NCI-H128 (cell line): Measurements from ENCODE around the gene ERMARD.

Source experiments
- DNase-seq: peaks from one replicate; lab custom pipeline; 2025; ENCODE audit not compliant: unreplicated experiment; lab: John Stamatoyannopoulos, UW

ERMARD gene

DNA sequence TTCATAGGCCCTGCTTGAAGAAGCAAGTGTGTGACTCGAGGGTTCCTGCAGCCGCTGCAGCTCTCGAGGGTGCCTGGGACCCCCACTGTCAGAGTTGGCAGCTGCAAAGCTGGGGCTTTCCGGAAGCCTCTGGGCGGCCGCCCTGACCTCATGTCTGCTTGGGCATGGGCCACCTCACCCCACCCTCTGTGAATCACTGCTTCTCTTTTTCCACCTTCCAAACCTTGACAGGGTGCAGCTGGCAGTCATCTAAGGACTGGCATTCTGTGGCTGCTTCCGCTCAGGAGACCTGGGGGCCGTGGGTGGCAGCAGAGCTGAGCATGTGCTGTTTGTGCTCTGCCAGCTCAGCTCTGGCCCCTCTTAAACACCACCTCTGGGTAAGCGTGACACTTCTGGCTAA lies 32.0 kb downstream of the ERMARD start:
- no peak for DNase-seq

DNA sequence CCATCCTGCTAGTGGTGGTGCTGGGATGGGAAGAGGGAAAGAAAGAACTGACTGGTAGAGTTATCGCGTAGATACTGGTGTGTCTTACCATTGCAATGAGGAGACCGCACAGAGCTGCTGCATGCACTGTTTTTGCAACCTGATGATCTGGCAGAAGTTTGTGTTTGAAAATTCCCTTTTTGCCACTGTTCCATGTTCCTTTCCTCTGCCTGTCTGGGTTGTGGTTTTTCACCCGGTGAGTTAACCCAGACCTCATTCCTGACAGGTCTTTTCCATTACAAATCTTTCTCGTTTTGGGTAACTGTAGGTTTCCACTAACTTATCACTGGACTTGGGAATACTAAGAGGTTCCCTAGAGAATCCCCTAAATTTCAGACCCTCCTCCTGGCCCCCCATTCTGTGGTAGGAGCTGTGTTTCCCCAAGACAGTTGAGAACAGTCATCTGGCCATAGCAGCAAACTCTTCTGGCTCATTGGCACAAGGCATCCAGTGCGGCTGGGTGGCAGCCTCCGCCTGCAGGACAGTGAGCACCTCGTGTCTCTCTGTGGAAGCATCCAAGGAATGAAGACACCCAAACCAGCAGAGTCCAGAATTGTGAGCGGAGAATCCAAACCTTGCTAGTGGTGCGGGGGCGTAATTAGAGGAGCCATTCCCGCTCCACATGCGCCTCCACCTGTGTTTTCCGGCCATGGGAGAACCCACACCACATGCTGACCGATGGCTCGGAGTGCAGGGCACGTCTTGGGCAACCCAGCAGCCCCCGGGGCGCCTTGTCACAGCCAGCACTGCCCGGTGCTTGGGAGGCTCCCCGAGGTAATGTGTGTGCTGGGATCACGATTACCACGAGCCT lies 32.8 kb downstream of the ERMARD start:
- no peak for DNase-seq

DNA sequence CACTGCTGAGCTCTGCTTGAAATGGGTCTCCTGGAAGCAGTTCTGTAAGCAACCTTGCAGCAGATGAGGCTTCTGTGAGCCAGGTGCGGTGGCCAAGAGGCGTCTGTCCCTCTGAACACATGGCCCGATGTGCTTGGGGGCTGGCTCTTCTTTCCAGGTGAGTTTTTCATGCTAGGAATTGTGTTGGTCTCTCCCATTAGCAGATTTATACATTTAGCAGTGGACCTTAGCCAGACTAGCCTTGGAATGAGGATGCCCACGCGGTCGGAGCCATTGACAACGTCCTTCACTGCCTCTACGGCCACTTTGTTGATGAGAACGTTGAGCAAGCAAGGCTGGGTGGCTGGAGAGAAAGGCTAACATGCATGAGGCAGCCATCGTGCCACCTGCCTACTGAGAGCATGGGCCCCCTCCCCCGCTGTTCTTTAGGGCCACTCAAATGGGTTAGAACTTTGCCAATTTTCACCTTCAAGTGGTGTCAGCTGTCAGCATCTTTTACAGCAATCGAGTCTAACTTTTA lies 33.5 kb downstream of the ERMARD start:
- no peak for DNase-seq

DNA sequence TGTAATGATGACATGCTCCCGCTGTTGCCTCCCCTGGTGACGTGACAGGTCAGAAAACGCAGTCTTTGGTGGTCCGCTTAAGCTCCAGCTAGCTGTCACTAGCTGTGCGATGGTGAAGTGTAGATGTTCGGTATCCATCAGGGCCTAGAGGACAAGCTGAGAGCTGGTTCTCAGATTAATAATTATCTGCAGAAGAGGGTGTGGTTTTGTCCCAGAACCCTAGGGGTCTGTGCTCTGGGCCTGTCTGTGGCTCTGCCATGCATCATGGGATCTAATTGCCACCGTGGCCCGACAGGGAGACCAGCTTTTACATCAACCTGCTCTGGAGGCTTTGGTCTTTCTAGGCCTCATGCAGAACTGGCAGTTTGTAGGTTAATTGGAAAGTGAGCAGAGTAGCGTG lies 34.1 kb downstream of the ERMARD start:
- DNase-seq, result no peak

DNA sequence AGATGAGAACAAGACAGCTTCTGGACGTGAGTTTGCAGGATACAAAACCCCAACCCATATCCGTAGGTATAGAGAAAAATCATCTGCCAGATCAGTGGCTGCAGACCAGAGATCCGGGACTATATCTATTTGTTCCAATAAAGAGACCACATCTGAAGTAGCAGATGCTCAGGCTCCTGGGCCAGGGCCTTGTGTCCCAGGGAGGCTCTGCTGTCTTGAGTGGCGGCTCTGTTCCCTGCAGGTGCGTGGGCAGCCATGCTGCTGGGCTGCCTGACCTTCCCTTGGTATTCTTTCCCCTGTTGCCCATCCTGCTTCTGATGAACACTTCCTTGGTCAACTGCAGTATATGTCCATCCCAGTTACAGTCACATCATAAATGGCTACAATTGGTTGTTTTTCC lies 34.9 kb downstream of the ERMARD start:
- no peak for DNase-seq

DNA sequence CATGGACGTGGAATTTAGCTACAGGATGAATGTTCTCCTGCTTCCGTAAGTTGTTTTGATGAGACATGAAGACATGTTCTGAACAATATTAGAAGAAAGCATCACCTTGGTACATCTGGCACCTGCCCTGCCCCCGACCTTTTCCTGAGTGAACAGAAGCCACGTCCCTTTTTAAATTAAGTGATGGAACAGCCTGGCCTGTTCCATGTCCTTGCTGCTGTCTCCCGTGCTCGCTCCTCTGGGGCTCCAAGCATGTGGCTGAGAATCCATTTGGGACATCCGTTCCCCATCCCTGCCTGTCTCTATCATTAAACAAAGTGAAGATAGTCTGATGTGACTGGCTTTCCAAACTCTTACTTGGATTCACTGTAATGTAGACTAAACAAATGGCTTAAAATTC lies 36.4 kb downstream of the ERMARD start:
- DNase-seq, result no peak

DNA sequence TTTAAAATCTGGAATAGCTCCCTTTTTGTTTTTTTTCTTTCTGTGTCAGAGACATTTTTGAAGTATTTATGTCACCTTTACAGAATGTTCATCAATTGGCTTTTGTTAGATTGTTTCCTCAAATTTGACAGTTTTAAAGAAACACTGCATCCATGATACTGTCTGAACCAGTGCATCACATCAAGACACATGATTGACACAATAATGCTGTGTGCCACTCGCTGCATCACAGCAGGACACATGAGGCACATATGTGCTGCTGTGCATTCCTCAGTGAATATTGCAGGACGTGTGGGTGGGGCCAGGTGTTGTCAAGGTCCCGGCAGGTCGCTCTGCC lies 37.4 kb downstream of the ERMARD start:
- no peak for DNase-seq

DNA sequence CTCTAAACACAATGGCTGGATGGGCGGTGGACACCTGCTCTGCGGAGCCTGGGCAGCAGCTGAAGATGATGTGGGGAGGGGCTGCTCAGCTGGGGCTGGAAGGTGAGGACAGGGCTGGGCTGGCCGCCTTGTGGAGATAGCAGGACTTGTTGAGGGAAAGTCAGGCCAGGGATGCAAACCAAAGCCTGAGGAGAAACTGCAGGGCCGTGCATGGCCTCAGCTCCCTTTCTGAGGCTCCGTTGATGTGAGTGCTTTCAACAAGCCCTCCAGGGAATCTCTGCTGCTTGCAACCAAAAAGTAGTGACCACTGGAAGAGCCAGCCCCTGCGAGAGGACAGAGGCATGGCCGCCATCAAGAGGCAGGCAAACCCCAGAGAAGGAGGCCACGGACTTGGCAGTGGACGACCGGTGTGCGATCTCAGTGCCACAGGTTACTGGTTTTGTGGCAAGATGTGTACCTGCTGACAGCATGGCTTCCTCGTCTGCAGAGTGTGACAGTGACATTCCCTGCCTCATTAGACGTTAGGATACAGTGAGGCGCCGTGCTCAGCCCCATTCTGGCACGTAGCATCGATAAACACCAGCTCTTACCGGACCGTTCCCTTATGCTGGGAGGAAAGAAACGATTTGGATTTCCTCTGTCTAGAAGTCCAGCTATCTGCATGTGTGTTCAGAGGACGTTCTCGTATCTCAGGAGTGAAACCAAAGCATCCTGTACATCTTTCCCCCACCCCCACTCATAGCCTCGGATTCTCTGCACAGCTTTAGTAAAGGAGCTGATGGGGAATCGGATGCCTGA lies 37.9 kb downstream of the ERMARD start:
- DNase-seq, result no peak

DNA sequence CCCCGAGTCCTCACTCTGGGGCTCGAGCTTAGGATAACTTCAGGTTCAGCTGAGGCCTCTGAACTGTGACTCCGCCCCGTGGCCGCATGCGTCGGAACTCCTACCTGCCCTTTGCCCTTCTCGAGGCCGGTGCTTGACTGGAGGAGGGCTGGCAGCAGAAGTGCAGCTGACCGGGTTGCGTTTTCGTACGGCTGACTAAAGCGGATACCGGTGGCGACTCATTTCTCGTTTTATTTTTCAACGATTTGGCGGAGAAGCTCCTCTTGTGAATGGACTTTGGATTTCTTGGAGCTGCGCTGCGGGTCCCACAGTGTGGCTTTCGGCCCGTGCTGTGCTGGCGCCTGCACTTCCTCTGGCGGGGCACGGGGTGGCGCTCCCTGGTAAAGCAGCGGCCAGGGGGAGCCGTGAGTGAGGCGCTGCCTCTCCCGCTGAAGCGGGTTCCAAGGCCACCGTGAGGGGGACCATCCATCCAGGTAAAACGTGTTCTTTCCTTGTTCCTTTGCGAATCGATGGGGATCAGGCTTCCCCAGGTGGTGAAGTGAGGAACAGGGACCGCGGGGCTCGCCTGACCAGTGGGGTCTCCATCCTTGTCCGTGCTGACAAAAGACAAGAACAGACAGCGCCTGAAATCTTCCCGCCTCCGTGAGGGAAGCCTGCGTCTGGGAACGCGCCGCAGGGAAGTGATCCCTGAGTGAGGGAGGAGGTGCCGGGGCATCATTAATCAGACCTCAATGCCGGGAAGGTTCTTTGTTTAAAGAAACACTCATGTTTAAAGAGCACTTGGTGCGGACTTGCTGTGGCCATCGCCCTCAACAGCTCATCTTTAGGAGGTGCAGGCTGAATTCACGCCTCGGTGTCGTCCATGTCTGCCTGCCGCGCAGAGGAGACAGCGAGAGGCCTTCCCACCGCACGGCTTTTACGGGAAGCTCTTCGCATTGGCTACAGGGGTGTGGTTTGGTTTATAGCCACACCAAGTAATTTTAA lies 38.8 kb downstream of the ERMARD start:
- peak; percentile 65 for DNase-seq

DNA sequence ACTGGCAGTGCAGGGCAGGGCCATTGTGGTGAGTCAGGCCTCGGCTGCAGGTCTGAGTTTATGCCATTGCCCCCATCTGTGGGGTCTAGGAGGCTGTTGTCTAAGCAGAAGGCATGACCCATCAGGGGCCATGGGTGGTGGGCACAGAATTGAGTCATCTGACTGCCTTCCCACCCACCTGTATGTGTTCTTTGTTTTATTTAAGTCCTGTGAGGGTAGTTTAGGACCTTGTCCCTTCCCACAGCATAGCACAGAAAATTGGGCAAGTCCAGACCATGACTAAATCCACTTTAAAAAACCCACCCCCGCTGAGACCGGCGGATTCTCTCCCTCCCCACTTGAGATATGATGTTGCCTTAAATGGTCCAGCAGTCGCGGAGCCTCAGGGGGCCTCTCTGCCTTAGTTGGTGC lies 40.3 kb downstream of the ERMARD start:
- DNase-seq, result no peak

DNA sequence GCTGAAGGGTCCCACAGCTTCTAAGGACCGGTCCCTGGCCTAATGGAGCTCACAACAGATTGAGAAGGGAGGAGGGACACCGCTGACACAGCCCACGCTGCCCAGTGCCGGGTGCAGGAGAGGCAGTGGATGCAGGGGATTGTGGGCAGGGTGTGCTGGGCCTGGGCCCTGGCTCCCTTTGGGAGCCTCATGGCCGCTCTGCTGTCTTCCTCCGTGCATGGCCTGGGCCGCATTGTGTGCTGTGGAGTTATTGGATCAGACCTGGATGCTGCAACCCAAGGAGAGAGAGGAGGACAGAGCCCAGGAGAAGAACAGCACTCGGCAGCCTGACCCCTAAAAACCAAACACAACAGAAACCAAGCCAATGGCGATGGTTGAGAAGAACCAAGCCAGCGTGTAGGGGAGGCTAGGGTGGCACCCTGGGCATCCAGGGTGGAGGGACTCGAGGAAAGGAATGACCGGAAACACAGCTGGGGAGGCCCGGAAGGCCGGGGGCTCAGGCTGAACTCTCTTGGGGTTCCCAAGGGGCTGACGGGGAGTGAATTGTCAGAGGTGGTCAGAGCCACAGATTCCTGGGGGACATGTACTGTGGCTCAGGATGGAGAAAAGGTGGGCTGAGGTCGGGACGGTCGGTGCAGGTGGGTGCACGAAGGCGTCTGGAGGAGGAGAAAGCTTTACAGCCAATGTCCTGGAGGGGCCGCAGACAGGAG lies 41.0 kb downstream of the ERMARD start:
- no peak for DNase-seq

DNA sequence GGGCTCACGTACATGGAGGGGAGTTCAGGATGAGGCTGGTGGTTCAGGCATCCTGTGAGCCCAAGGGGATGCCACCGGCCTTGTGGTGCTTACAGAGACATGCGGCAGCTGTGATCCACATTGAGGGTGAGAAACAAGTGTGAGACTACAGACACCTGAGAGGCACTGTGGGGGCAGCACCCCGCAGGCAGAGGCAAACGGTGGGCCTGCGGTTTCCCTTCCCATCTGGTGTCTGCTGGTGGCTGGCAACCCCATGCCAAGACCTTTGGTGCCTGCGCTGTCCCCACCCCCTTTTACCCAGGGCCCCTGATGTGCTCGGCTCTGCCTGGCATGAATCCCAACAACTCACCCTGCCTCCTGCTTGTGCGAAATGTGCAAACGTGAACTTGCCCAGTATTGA lies 42.0 kb downstream of the ERMARD start:
- no peak for DNase-seq

DNA sequence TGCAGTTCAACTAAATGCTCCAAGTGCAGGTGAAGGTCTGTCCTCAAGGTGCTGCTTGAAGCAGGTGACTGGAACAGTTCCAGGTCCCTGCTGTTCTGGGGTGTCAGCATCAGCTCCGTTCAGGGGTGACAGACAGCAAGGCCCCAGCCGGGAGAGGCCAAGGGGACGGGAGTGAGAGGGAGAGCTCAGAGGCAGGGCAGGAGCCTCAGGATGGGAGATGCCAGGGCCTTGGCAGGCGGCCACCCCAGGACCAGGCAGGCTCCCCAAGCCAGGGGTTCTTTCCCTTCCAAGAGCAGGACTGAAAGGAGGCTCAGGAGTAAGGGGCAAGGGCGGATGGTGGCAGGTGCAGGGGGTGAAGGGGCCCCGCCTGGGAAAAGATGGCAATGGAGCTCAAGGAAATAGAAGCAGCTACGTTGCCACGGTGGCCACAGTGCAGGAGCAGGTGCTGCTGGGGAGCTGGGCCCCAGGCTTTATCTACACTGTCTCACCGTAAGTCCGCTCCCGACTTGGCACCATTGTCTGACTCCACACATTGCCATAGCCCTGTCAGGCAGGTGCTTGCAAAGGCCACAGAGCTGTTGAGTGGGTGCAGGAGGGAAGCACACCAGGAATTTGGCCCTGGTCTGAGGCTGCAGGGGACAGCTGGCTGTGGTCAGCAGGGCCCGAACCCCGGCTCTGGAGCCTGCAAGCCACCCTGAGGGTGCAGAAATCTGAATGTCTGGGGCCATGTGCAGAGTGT lies 43.1 kb downstream of the ERMARD start:
- no peak for DNase-seq

DNA sequence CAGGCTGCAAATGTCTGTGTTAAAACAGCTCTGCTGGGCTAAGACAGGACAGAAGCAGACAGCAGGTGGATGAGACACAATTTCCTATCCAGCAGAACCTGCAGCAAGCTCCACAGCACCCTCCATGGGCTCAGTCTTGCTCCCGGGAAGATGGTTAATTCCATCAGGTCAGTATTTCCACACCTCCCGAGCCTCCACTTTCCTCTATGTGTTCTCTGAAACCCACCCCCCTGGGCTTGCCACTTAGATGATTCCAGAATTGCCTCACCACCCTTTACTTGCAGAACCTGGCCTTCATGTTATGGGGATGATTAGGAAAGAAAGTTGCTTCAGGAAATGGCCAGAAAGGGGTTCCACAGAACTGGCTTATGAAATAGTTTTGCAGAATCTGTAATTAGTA lies 43.8 kb downstream of the ERMARD start:
- no peak for DNase-seq

DNA sequence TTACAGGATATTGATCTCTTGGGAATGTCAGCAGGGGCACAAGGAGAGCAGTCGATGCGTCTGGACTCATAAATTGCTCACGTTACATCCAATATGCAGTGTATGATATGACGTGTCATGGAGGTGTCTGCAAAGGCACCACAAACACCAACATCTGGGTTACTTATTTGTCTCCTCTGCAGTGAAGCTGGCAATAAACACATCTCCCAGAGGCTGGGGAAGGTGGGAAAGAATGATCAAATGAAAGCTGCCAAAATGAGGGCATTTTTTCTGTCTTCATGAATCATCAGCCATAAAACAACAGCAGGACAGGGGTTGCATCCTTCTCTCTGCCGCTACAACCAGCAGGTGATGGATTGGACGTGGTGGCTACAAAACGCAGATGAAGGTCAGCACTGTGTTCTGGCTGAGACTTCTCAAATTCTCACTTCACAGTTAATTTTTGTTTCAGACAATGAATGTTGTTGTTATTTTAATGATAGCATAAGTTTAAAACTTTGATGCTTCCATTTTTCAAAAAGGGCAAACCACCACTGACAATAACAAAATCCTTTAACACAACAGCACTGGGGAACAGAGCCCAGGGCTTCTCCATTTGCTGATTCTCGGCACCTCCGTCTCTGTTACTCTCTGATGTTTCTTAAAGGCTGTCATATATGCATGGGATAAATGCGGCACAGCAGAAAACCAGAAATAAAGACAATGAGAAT lies 47.5 kb downstream of the ERMARD start:
- DNase-seq, result no peak

DNA sequence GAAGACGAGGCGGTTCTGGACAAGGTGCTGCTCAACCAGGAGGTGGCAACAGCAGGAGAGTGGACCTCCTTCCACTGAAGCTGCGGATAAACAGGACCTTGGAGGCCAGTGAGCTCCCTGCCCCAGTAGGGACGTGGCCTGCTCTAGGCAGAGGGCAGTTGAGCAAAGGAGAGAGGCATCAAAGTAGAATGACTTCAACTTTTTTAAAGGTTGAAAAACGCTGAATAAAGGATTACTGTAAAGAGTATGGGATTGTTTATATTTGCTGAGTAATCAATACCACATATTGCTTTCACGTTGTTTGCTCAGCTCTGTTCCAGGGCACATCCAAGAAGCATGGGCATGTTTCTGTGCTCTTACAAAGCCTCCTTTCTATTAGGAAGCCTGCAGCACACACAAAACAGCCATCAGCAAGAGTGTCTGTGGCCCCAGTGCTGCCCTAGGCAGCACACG lies 48.1 kb downstream of the ERMARD start:
- DNase-seq, result no peak

DNA sequence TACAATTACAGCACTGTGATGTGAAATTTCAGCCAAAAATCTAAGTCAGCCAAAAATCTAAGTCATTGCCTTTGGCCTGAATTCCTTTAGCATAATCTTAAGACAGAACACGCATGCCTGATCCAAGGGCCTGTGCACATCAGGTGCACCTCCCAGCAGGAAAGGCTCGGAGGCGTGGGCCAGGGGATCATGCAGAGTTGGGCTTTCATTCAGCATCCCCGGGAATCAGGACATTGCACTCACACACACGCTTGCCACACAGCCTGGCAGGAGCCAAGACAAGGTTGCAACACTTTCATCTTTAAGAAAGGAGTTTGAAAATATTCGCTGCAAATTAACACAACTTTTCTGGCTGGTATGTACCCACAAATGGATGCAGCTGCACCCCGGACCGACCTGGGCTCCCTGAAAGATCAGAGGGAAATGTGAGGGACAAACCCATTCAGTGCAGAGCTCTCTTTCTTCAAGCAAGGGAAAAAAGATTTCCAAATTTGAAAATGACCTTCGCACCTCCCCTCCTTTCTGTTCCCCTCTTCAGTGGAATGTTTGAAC lies 48.8 kb downstream of the ERMARD start:
- no peak for DNase-seq

DNA sequence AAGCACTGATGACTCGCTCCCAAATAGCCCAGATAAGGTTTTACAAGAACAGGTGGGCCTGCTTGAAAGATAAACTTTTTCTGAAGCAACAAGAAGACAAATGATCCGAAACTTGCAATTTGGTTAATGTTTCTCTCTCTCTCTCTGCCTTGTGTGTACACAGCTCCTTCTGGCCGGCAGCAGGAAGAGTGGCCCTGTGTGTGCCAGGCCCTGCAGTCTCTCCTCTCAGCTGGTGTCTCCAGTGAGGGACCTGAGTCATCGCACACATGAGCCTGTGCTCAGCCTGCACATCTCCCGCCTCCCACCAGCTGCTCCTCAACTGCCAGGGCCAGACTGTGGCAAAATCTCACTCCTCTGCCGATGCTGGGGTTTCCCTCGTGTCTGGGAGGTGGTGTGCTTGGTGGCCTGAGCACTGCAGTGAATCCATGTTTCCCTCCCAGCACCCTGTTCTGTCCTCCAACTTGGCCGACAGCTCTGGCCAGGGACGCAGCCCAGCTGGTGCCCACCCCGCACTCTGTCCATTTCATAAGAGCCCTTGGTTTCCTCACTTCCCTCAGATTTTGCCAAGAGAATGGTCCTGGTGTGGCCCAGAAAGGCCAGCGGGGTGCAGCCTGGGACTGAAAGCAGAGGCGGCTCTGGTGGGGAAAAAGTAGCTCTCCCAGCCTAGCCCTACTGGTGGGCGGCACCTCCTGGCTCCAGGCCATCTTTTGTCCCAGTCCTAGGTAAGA lies 49.4 kb downstream of the ERMARD start:
- no peak for DNase-seq
